B cell (primary cell): ENCODE measurements around the gene SLC28A3. TPM values are rescaled to one million over a fixed set of nuclear protein-coding genes. Genes with fewer than 3 reads are reported as not detected.

Experiments
- ATAC-seq: fragments of 200-7000 bp; cut with Tn5 transposase; one replicate; pipeline ENCODE4 v1.10.0; 2021; ENCODE audit warnings: low read depth, mild to moderate bottlenecking, moderate number of reproducible peaks, moderate library complexity
- CTCF ChIA-PET: fragments of 350-600 bp; sonication (Branson Sonifier 250); formaldehyde crosslinking; loops from one replicate; lab custom pipeline; 2021; ENCODE audit warnings: antibody characterized with exemption, inconsistent platforms; lab: Charles Lee
- POLR2A ChIA-PET: fragments of 350-600 bp; sonication (Branson Sonifier 250); formaldehyde crosslinking; loops from one replicate; lab custom pipeline; 2021; ENCODE audit warnings: antibody characterized with exemption; lab: Charles Lee
- DNase-seq: peaks from one replicate; pipeline ENCODE4 v3.0.0; 2013
- H2AFZ ChIP-seq: 2 replicates; pipeline ENCODE4 v1.6.1; 2012; ENCODE audit warnings: mild to moderate bottlenecking, low read depth, low read length; ENCODE audit not compliant: insufficient read depth, poor library complexity, severe bottlenecking
- H3K27ac ChIP-seq, 2 donors: 1 replicate in 1 of 2; 2 replicates in 1 of 2; pipeline ENCODE4 v1.5.1; 2012 to 2013; ENCODE audit warnings: low read length in 2 of 2, mild to moderate bottlenecking in 2 of 2, moderate library complexity in 1 of 2
- H3K27me3 ChIP-seq, 4 experiments: fragments of 200-600 bp in 1 of 4; sonication (generic) in 1 of 4; replicated peaks in 1 of 4; 1 replicate in 2 of 4; 2 replicates in 2 of 4; pipeline versions ENCODE4 v1.6.1 to v1.7.0; 2013 to 2016; ENCODE audit warnings: low read length in 3 of 4, mild to moderate bottlenecking in 2 of 4, mixed read lengths in 1 of 4, moderate library complexity in 1 of 4; ENCODE audit not compliant: insufficient read depth in 4 of 4, control insufficient read depth in 3 of 4; ENCODE audit errors: control extremely low read depth in 1 of 4
- H3K36me3 ChIP-seq, 2 experiments: replicated peaks in 1 of 2; 1 replicate in 1 of 2; 2 replicates in 1 of 2; pipeline versions ENCODE4 v1.6.1 to v1.7.1; 2013; ENCODE audit warnings: low read length in 1 of 2; ENCODE audit not compliant: insufficient read depth in 2 of 2, control insufficient read depth in 1 of 2; ENCODE audit errors: control extremely low read depth in 1 of 2, extremely low read depth in 1 of 2
- H3K4me1 ChIP-seq, 2 donors: fragments of 200-600 bp in 1 of 2; sonication (generic) in 1 of 2; 1 replicate in 1 of 2; 2 replicates in 1 of 2; pipeline versions ENCODE4 v1.5.1 to v1.6.1; 2013 to 2017; ENCODE audit warnings: low read length in 2 of 2; ENCODE audit not compliant: control insufficient read depth in 2 of 2, insufficient read depth in 2 of 2
- H3K4me2 ChIP-seq: replicated peaks from 2 replicates; pipeline ENCODE3; 2012; ENCODE audit warnings: mild to moderate bottlenecking, low read depth, low read length; ENCODE audit not compliant: poor library complexity, severe bottlenecking
- H3K4me3 ChIP-seq, 5 experiments: fragments of 200-600 bp in 1 of 5; sonication (generic) in 1 of 5; 1 replicate in 3 of 5; 2 replicates in 2 of 5; pipeline versions ENCODE4 v1.5.1 to v1.7.0; 2011 to 2016; ENCODE audit warnings: low read length in 4 of 5, mild to moderate bottlenecking in 4 of 5, low read depth in 2 of 5, control low read depth in 1 of 5, moderate library complexity in 1 of 5; ENCODE audit not compliant: insufficient read depth in 1 of 5; ENCODE audit errors: control extremely low read depth in 1 of 5, extremely low read depth in 1 of 5
- H3K79me2 ChIP-seq: fragments of 200-600 bp; sonication (generic); one replicate; pipeline ENCODE4 v1.6.0; 2016; ENCODE audit warnings: low read length; ENCODE audit not compliant: control insufficient read depth, insufficient read depth
- H3K9ac ChIP-seq: fragments of 200-600 bp; sonication (generic); 2 replicates; pipeline ENCODE4 v1.6.1; 2017; ENCODE audit warnings: mild to moderate bottlenecking, low read length, moderate library complexity
- H3K9me3 ChIP-seq, 3 donors: one replicate each; pipeline versions ENCODE4 v1.6.1 to v1.7.1; 2013; ENCODE audit warnings: low read length in 2 of 3; ENCODE audit not compliant: control insufficient read depth in 2 of 3, insufficient read depth in 1 of 3; ENCODE audit errors: control extremely low read depth in 1 of 3
- H4K20me1 ChIP-seq: 2 replicates; pipeline ENCODE4 v1.6.0; 2012; ENCODE audit warnings: mild to moderate bottlenecking, low read length; ENCODE audit not compliant: insufficient read depth, control insufficient read depth, poor library complexity, severe bottlenecking
- H3K27ac Mint-ChIP-seq: one replicate; pipeline ENCODE4 v1.8.0; 2021; ENCODE audit warnings: mixed read lengths
- H3K27me3 Mint-ChIP-seq: one replicate; pipeline ENCODE4 v1.8.0; 2021; ENCODE audit warnings: mixed read lengths
- H3K4me1 Mint-ChIP-seq: one replicate; pipeline ENCODE4 v1.8.0; 2021; ENCODE audit warnings: mixed read lengths
- H3K4me3 Mint-ChIP-seq: one replicate; pipeline ENCODE4 v1.8.0; 2021; ENCODE audit warnings: mixed read lengths
- H3K9me3 Mint-ChIP-seq: one replicate; pipeline ENCODE4 v1.8.0; 2022; ENCODE audit warnings: mixed read lengths; ENCODE audit not compliant: insufficient read depth
- CTCF ChIP-seq: fragments of 200-600 bp; IDR thresholded peaks from one replicate; pipeline ENCODE4 v1.8.0; 2022; ENCODE audit warnings: antibody characterized with exemption, mild to moderate bottlenecking
- EZH2 ChIP-seq: IDR thresholded peaks from 2 replicates; pipeline ENCODE4 v1.6.1; 2012; ENCODE audit warnings: borderline replicate concordance, low read depth, mild to moderate bottlenecking, moderate library complexity, low read length; ENCODE audit not compliant: insufficient read depth, poor library complexity, severe bottlenecking
- WGBS: methylation state at CpG from one replicate; pipeline ENCODE4 v1.1.5; 2013; ENCODE audit warnings: missing lambda C conversion rate; ENCODE audit not compliant: insufficient coverage; 5-methylcytosine and 5-hydroxymethylcytosine counted together
- intact Hi-C: fragments of 100-400 bp; cut with micrococcal nuclease; formaldehyde crosslinking; loops from one replicate; pipeline ENCODE4 v1.10.0; 2022
- polyA plus RNA-seq: library from polyadenylated mRNA; depleted of rRNA; stranded (reverse); fragments of >200 nt; gene quantifications from 2 replicates; pipeline ENCODE4 v1.2.3, GENCODE V29; 2012
- total RNA-seq, 2 donors: library from RNA; stranded (reverse); fragments of 120-200 nt in 1 of 2; gene quantifications; 1 replicate in 1 of 2; 2 replicates in 1 of 2; pipeline versions ENCODE4 v1.2.3 to v1.2.4, GENCODE V29; 2013 to 2022

SLC28A3 gene
- total and polyA plus RNA-seq, 2 donors (not counting 1 experiment from before 2014, with no cell fraction given) = not detected

- ATAC-seq (no peak), DNase-seq (no peak)
- Histone ChIP-seq H3K4me2 (no peak overlapping the region), H3K79me2 (no peaks in the 10 kb centered on the region), H3K27ac (no peak overlapping the region), H3K9me3 (no peaks in the 10 kb centered on the region), H3K9ac (no peak overlapping the region), H3K36me3 (no peaks in the 10 kb centered on the region), H3K4me1 (no peaks in the 10 kb centered on the region), H2AFZ (no peak overlapping the region), H3K27me3 (peaks cover 0 to 8% (median 2%) of the 10 kb centered on the region in 4 experiments), H3K4me3 (no peak overlapping the region), H4K20me1 (no peaks in the 10 kb centered on the region)
- H3K4me1 Mint-ChIP-seq = no peaks in the 10 kb centered on the region
- peaks cover 32% of the 10 kb centered on the region for H3K27me3 Mint-ChIP-seq
- H3K4me3 Mint-ChIP-seq = no peak overlapping the region
- intact Hi-C loops = no loop called here
- ChIA-PET CTCF (interaction anchor here (1.2 kb wide), 1 partner anchor 316 kb away, joined by 3 read pairs; no protein-coding TSS in a partner anchor), POLR2A (no interaction called here)
- WGBS = 81% methylated on average over 2 of the region's 4 CpGs
- H3K27ac Mint-ChIP-seq = no peak overlapping the region
- H3K9me3 Mint-ChIP-seq = no peaks in the 10 kb centered on the region
- no peak for TF ChIP-seq EZH2
These were observed 84.9 kb downstream of the SLC28A3 start for GRCh38 chr9:84255696-84256095.

GRCh38 chr9:84254972-84255371 lies 85.6 kb downstream of the SLC28A3 start:
- WGBS = 79% methylated on average over 6 of the region's 6 CpGs
- no peak overlapping the region for H2AFZ ChIP-seq
- H3K27me3 ChIP-seq = peaks cover 0 to 8% (median 2%) of the 10 kb centered on the region in 4 experiments
- H3K27ac ChIP-seq = no peak overlapping the region
- H3K4me1 Mint-ChIP-seq = no peaks in the 10 kb centered on the region
- peaks cover 32% of the 10 kb centered on the region for H3K27me3 Mint-ChIP-seq
- intact Hi-C loops = no loop called here
- no peak overlapping the region for H3K4me3 ChIP-seq
- no peaks in the 10 kb centered on the region for H4K20me1 ChIP-seq
- DNase-seq (no peak), ATAC-seq (no peak)
- no peak overlapping the region for H3K27ac Mint-ChIP-seq
- H3K4me2 ChIP-seq = no peak overlapping the region
- no peak overlapping the region for H3K9ac ChIP-seq
- no peak overlapping the region for H3K4me3 Mint-ChIP-seq
- no peaks in the 10 kb centered on the region for H3K36me3 ChIP-seq
- H3K4me1 ChIP-seq = no peaks in the 10 kb centered on the region
- H3K9me3 Mint-ChIP-seq = no peaks in the 10 kb centered on the region
- ChIA-PET CTCF (interaction anchor here (1.3 to 1.8 kb wide), 3 partner anchors 10 to 318 kb away, joined by 3 to 6 read pairs (median 5); no protein-coding TSS in a partner anchor), POLR2A (no interaction called here)
- no peak for TF ChIP-seq EZH2
- TF ChIP-seq CTCF = no peak
- H3K79me2 ChIP-seq = no peaks in the 10 kb centered on the region
- no peaks in the 10 kb centered on the region for H3K9me3 ChIP-seq
